Loucy (cell line): ENCODE data around the gene MINDY3.

ENCODE experiments used
- H2AFZ ChIP-seq: fragments of 200-600 bp; sonication (generic); 2 replicates; pipeline ENCODE4 v1.6.0; 2016; ENCODE audit warnings: antibody characterized with exemption, mild to moderate bottlenecking, low read length, moderate library complexity
- H3F3A ChIP-seq: fragments of 200-600 bp; 2 replicates; pipeline ENCODE4 v1.6.0; 2016; ENCODE audit warnings: antibody characterized with exemption, low read depth, mild to moderate bottlenecking
- H3K27me3 ChIP-seq: fragments of 200-600 bp; sonication (generic); 2 replicates; pipeline ENCODE4 v1.6.1; 2014; ENCODE audit warnings: low read length, mild to moderate bottlenecking; ENCODE audit not compliant: insufficient read depth, poor library complexity, severe bottlenecking
- H3K36me3 ChIP-seq: fragments of 200-600 bp; sonication (generic); 2 replicates; pipeline ENCODE4 v1.6.1; 2016; ENCODE audit warnings: low read length; ENCODE audit not compliant: insufficient read depth
- H3K4me1 ChIP-seq: fragments of 200-600 bp; sonication (generic); 2 replicates; pipeline ENCODE4 v1.5.1; 2014; ENCODE audit warnings: low read length, mild to moderate bottlenecking; ENCODE audit not compliant: insufficient read depth, poor library complexity, severe bottlenecking
- H3K4me2 ChIP-seq: fragments of 200-600 bp; sonication (generic); 2 replicates; pipeline ENCODE4 v1.6.0; 2014; ENCODE audit warnings: antibody characterized with exemption, low read length, low read depth, mild to moderate bottlenecking; ENCODE audit not compliant: poor library complexity, severe bottlenecking
- H3K4me3 ChIP-seq: fragments of 200-600 bp; sonication (generic); 2 replicates; pipeline ENCODE4 v1.5.1; 2014; ENCODE audit warnings: low read length, mild to moderate bottlenecking, mixed read lengths; ENCODE audit not compliant: poor library complexity, severe bottlenecking
- H3K79me2 ChIP-seq: fragments of 200-600 bp; sonication (generic); 2 replicates; pipeline ENCODE4 v1.6.1; 2014; ENCODE audit warnings: low read length; ENCODE audit not compliant: insufficient read depth
- H3K9ac ChIP-seq: fragments of 200-600 bp; sonication (generic); 2 replicates; pipeline ENCODE4 v1.6.0; 2014; ENCODE audit warnings: mild to moderate bottlenecking, low read depth, low read length, moderate library complexity; ENCODE audit not compliant: poor library complexity, severe bottlenecking
- H3K9me2 ChIP-seq: fragments of 200-600 bp; sonication (generic); replicated peaks from 2 replicates; pipeline ENCODE4 v1.6.1; 2016; ENCODE audit warnings: low read depth, low read length, mixed read lengths
- H3K9me3 ChIP-seq: fragments of 200-600 bp; sonication (generic); 2 replicates; pipeline ENCODE4 v1.6.1; 2014; ENCODE audit warnings: mild to moderate bottlenecking, antibody characterized with exemption, low read length, low read depth; ENCODE audit not compliant: insufficient read depth
- H4K20me1 ChIP-seq: fragments of 200-600 bp; sonication (generic); 2 replicates; pipeline ENCODE4 v1.6.0; 2014; ENCODE audit warnings: antibody characterized with exemption, low read length, mild to moderate bottlenecking; ENCODE audit not compliant: insufficient read depth, poor library complexity, severe bottlenecking
- EZH2phosphoT487 ChIP-seq: fragments of 200-600 bp; IDR thresholded peaks from 2 replicates; pipeline ENCODE4 v1.6.1; 2018; ENCODE audit warnings: antibody characterized with exemption, mild to moderate bottlenecking, moderate library complexity, borderline replicate concordance
- TF ChIP-seq, protein P1 (sequence below): fragments of 200-600 bp; sonication (generic); conservative IDR thresholded peaks from 2 replicates; pipeline ENCODE4 v1.5.1; 2014; ENCODE audit warnings: mild to moderate bottlenecking, antibody characterized with exemption, low read length

MINDY3 gene

DNA sequence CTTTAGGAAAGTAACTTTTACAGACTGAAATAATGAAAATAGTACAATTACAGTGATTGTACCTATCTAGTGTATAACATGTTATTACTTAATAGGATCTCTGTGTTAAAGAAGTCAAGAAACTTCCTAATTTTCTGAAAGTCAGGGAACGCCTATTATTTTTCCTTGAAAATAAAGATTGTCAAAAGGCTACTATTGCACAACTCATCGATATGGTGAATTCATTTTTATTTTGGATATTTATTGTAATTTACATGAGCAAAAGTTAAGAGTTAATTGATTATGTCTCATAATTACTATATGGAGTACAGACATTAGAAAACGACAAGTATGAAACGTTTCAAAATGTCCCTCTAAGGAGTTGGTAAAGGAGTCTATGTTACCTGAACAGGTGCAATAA, 12.8 kb downstream of the MINDY3 start:
- H4K20me1 ChIP-seq = no peaks in the 10 kb centered on the region
- peaks cover 9% of the 10 kb centered on the region for H3K9me3 ChIP-seq
- H3K4me2 ChIP-seq = no peak overlapping the region
- H3K4me1 ChIP-seq = no peaks in the 10 kb centered on the region
- H3F3A ChIP-seq = no peaks in the 10 kb centered on the region
- H3K9ac ChIP-seq = no peak overlapping the region
- H3K36me3 ChIP-seq = peaks cover 7% of the 10 kb centered on the region
- TF ChIP-seq, protein P1, sequence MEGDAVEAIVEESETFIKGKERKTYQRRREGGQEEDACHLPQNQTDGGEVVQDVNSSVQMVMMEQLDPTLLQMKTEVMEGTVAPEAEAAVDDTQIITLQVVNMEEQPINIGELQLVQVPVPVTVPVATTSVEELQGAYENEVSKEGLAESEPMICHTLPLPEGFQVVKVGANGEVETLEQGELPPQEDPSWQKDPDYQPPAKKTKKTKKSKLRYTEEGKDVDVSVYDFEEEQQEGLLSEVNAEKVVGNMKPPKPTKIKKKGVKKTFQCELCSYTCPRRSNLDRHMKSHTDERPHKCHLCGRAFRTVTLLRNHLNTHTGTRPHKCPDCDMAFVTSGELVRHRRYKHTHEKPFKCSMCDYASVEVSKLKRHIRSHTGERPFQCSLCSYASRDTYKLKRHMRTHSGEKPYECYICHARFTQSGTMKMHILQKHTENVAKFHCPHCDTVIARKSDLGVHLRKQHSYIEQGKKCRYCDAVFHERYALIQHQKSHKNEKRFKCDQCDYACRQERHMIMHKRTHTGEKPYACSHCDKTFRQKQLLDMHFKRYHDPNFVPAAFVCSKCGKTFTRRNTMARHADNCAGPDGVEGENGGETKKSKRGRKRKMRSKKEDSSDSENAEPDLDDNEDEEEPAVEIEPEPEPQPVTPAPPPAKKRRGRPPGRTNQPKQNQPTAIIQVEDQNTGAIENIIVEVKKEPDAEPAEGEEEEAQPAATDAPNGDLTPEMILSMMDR = no peak
- no peak for TF ChIP-seq EZH2phosphoT487
- H2AFZ ChIP-seq = no peak overlapping the region
- H3K27me3 ChIP-seq = no peaks in the 10 kb centered on the region
- H3K4me3 ChIP-seq = no peak overlapping the region
- H3K79me2 ChIP-seq = peaks cover 45% of the 10 kb centered on the region
- H3K9me2 ChIP-seq = no peaks in the 10 kb centered on the region

DNA sequence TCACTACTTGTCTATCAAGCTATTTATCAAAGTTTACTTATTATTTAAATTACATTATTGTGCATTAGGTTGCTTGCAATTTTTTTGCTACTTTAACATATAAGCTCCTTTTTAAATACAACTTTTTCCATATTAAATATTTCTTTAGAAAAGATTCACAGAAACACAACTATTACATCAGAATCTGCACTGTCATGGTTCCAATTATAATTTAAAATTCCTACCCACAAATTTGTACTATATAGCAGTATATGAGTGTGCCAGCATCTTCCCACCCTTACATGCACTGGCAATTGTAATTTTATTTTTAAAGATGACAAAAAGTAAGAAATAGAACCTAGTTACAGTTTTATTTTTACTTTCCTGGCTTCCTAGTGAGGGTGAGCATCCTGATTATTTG, 15.8 kb downstream of the MINDY3 start:
- Histone ChIP-seq H3K9ac (no peak overlapping the region), H3K9me2 (no peaks in the 10 kb centered on the region), H3K79me2 (peaks cover 28% of the 10 kb centered on the region), H3F3A (no peaks in the 10 kb centered on the region), H2AFZ (no peak overlapping the region), H3K9me3 (no peaks in the 10 kb centered on the region), H3K27me3 (no peaks in the 10 kb centered on the region), H3K36me3 (peaks cover 9% of the 10 kb centered on the region), H3K4me2 (no peak overlapping the region), H4K20me1 (no peaks in the 10 kb centered on the region), H3K4me3 (no peak overlapping the region), H3K4me1 (no peaks in the 10 kb centered on the region)
- TF ChIP-seq, protein P1 = no peak
- TF ChIP-seq EZH2phosphoT487 = no peak

DNA sequence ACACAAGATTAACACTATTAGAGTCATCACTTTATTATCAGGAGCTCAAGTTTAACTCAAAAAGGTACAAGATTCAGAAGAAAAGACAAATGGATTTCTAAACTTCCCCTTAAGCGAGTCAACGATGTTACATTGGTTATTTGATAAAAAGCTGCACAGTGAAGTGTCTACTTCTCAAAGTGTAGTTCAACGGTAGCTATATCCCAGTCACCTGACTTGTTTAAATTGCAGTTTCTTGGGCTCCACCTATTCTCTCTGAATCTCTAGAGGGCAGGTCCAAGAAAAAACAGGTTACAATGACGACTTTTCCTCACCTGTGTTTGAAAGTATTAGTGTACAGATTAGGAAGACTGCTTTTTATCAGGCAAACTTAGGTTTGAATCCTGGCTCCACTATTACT, 16.6 kb downstream of the MINDY3 start:
- no peaks in the 10 kb centered on the region for H3K27me3 ChIP-seq
- H3K9ac ChIP-seq = no peak overlapping the region
- no peaks in the 10 kb centered on the region for H3K4me1 ChIP-seq
- H3F3A ChIP-seq = no peaks in the 10 kb centered on the region
- peaks cover 22% of the 10 kb centered on the region for H3K79me2 ChIP-seq
- no peaks in the 10 kb centered on the region for H4K20me1 ChIP-seq
- TF ChIP-seq, protein P1 = no peak
- TF ChIP-seq EZH2phosphoT487 = no peak
- H3K9me3 ChIP-seq = no peaks in the 10 kb centered on the region
- H2AFZ ChIP-seq = no peak overlapping the region
- no peak overlapping the region for H3K4me2 ChIP-seq
- H3K9me2 ChIP-seq = no peaks in the 10 kb centered on the region
- H3K4me3 ChIP-seq = no peak overlapping the region
- H3K36me3 ChIP-seq = peaks cover 12% of the 10 kb centered on the region
